GM12892 (cell line): ENCODE measurements around the gene HOXD8.

Experiments used
- POLR2A ChIP-seq: IDR thresholded peaks from 2 replicates; pipeline ENCODE4 v1.6.1; 2011; ENCODE audit warnings: low read depth, low read length, control low read depth
- POLR2AphosphoS5 ChIP-seq: IDR thresholded peaks from 2 replicates; pipeline ENCODE4 v1.6.1; 2011; ENCODE audit warnings: low read depth, low read length, control low read depth

GRCh38 chr2:176178038-176178756 is 48.7 kb downstream of the HOXD8 start:
- TF ChIP-seq POLR2AphosphoS5 (no peak), POLR2A (no peak)
